ENCODE results near the gene SLC12A6. TPM values are rescaled to one million over a fixed set of nuclear protein-coding genes. Genes with fewer than 3 reads are reported as not detected.

The SLC12A6 gene
- total RNA-seq = 15.3 and 21.7 TPM in 2 replicates

DNA sequence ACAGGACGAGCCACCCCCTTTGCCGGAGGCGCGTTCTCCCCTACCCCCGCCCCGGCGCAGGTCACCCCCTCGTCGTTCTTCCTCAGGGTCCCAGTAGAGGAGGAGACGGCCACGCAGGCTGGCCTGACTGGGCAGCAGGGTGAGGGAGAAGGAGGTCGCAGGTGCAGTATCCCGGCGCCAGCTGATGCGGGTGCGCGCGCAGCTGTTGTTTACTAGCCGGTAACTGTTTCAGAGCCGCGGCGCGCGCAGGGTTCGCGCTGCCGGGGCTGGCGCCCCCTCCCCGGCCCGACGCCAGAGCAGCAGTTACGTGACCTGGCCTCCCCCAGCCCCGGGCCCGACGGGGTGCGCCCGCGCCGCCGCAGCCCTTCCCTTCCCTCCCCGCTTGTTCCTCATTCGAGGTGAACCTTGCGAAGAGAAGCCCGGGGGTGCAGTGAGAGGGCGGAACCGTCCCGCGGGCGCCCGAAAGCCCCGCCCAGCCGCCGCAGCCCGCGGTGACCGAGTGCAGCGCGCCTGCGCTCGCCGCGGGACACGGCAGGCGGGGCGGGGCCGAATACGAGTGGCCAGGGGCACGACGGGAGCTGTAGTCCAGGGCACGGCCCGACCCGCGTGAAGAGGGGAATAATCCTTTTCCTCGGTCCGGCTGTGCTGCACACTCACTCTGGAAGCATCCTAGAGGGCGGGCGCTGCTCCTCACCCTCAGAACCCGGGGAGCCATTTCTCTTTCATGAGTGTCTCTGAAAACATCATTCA lies at the start of gene SLC12A6:
TSS of gene SLC12A6 (minus strand) at position 225 of the 750 bp plus-strand sequence. CDS start 1,101 bp downstream, outside the sequence.

GRCh38 chr15:34367101-34368081 lies 29.8 kb upstream of the SLC12A6 start, which contains the start of gene LPCAT4:
Gene LPCAT4, minus strand, starts transcription at chr15:34367196. Its CDS starts 96 bp downstream, at chr15:34367100.

DNA sequence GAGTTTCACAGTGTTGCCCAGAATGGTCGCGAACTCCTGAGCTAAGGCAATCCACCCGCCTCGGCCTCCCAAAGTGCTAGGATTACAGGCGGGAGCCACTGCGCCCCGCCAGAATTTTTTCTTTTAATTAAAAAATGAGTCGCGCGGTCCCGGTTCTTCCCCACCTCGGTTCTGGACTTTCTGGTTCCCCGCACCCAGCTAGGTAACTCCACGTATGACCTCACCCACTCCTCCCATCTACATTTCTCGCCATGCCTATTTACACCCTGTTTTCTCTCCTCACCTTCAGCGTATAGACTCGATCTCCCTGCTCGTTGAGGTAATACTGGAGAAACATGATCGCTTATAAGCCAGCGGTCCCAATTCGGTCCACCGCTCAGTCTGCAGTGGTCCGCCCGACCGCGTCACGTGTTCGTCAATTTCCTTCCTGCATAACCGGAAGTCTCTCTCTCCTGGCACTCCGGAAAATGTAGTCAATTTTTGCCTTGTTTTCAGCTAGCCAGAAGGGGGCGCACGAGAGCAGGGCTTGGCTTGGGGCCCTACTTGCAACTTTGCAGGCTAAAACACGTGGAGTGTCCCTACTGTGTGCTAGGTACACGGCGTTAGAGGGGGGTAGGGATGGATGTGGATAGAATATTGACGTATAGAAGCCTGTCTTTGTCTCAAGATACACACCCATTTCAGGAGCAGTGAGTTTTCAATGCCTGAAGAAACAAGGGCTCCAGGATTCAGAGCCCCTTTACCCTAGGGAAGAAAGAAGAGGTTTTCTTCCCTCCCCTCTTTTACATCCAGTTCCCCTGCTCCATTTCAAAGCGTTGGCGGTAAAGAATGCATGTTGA lies 5.4 kb upstream of the SLC12A6 start, which contains the start of the genes NOP10 and NUTM1:
TSS of gene NOP10 (minus strand) at position 400 of the 839 bp plus-strand sequence. CDS start at position 337, 63 bp downstream.
TSS of gene NUTM1 (plus strand) at position 579 of the 839 bp plus-strand sequence. CDS start 382 bp downstream, outside the sequence.

DNA sequence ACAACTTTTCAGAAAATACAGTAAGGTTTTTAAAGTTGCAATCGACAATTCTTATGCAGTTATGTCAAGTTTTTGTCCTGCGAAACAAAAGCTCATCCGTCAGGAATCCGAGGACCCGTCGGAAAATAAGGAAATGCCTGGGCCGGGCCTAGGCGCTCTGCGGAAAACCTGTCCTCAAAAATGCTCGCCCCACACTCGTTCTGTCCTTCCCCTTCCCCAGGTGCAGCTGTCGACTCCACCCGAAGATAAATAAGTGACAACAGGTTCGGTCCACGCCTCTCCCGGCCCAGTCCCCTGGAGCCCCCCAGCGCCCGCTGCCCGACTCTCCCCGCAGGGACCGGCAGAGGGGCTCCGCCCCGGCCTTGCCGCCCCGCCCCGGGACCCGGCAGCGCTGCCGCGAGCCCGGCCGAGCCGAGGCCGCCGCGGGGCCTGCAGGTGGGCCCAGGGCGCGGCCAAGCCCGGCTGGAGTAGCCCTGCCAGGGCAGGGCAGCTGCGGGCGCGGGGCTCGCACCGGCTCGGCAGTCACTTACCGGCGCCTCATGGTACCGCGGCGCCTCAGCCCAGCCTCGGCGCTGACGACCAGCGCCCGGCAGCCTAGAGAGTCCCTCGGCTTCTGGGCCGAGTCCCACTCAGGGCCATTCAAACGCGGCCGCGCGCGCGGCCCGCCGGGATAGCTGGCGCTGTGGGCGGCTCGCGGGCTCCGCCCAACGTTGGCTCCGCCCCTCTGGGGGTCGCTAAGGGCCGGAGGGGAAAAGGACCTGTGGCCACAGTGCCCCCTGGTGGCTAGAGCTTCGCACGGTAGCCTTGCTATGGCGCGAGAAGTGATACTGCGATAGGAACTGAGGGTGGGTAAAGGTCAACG lies 127.9 kb downstream of the SLC12A6 start, which contains the start of gene KATNBL1:
TSS of gene KATNBL1 (minus strand) at position 676 of the 862 bp plus-strand sequence. CDS start 46,420 bp downstream, outside the sequence.

Small RNAs within 50 kb of the gene (small RNA-seq; reads per million reads assigned to genes)
- gene MIR1233-1 (not detected), gene RF00019 (not detected)

Other genes with a start within 250 kb of the SLC12A6 start
- 25.1 and 27.1 TPM in 2 replicates for gene EMC7, start 235.9 kb downstream of the SLC12A6 start, total RNA-seq
- gene PGBD4, start 235.7 kb downstream of the SLC12A6 start, total RNA-seq = 1.6 TPM in 2 replicates
- gene KATNBL1, start 127.7 kb downstream of the SLC12A6 start, total RNA-seq = 42.1 and 47.1 TPM in 2 replicates
- gene EMC4, start 112.8 kb downstream of the SLC12A6 start, total RNA-seq = 102 and 123 TPM in 2 replicates
- 124 and 134 TPM in 2 replicates for gene NOP10, start 5.4 kb upstream of the SLC12A6 start, total RNA-seq
- gene NUTM1, start 5.5 kb upstream of the SLC12A6 start, total RNA-seq = not detected in 2 replicates
- 5.7 and 8.4 TPM in 2 replicates for gene LPCAT4, start 29.4 kb upstream of the SLC12A6 start, total RNA-seq
- gene GOLGA8A, start 100.0 kb upstream of the SLC12A6 start, total RNA-seq = 12.3 and 26.1 TPM in 2 replicates
- 14.9 and 31.8 TPM in 2 replicates for gene GOLGA8B, start 245.9 kb upstream of the SLC12A6 start, total RNA-seq